Activated CD8-positive, alpha-beta memory T cell treated with anti-CD3 and anti-CD28 coated beads, Interleukin-2, amount 10 ng/mL, durations not matched to agents 7 days and 5 days (primary cell): ENCODE data around the gene PCDHGC5. TPM values are rescaled to one million over a fixed set of nuclear protein-coding genes. Genes with fewer than 3 reads are reported as not detected.

Source experiments
- ATAC-seq: fragments of 150-1000 bp; cut with Tn5 transposase; one replicate; pipeline ENCODE4 v1.10.0; 2021; ENCODE audit warnings: moderate library complexity
- CTCF ChIA-PET: fragments of 350-600 bp; sonication (Branson Sonifier 250); formaldehyde crosslinking; loops from one replicate; lab custom pipeline; 2021; ENCODE audit warnings: antibody characterized with exemption; lab: Charles Lee
- DNase-seq: peaks from one replicate; pipeline ENCODE4 v3.0.0-alpha.2; 2020
- H3K27ac Mint-ChIP-seq: one replicate; pipeline ENCODE4 v1.8.0; 2021; ENCODE audit warnings: mild to moderate bottlenecking, mixed read lengths
- H3K27me3 Mint-ChIP-seq: one replicate; pipeline ENCODE4 v1.8.0; 2021; ENCODE audit warnings: mixed read lengths
- H3K36me3 Mint-ChIP-seq: one replicate; pipeline ENCODE4 v1.8.0; 2021; ENCODE audit warnings: mild to moderate bottlenecking, mixed read lengths
- H3K4me1 Mint-ChIP-seq: one replicate; pipeline ENCODE4 v1.8.0; 2021; ENCODE audit warnings: mixed read lengths
- H3K4me3 Mint-ChIP-seq: one replicate; pipeline ENCODE4 v1.8.0; 2021; ENCODE audit warnings: mild to moderate bottlenecking, moderate library complexity, mixed read lengths
- H3K9me3 Mint-ChIP-seq: one replicate; pipeline ENCODE4 v1.8.0; 2022; ENCODE audit warnings: low read depth, mixed read lengths
- total RNA-seq, 2 experiments: library from RNA; stranded (reverse); gene quantifications; one replicate each; pipeline ENCODE4 v1.2.3, GENCODE V29; 2021

The PCDHGC5 gene
- total RNA-seq, 2 experiments from 2014 or later: not detected

DNA sequence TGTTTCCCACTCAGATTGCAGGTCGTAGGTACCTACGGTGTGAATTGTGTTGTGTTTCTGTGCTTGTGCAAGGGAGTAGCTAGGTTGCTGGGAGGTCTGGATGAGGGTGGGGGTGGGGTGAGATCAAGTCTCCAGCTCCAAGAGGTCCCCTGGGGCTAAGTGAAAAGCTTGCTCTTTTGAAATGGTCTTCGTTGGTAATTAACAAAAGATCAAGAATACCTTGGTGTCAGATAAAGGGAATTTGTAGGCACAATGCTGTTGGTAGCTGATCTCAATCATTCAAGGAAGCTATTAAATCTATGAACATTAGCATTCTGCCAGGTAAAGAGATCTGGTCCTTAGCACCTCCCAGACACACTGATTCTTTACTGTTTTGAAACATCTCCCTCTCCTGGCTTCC lies 5.0 kb upstream of the PCDHGC5 start:
- no peak overlapping the region for H3K4me3 Mint-ChIP-seq
- no peaks in the 10 kb centered on the region for H3K36me3 Mint-ChIP-seq
- no peak overlapping the region for H3K27ac Mint-ChIP-seq
- CTCF ChIA-PET: interaction anchor here (0.8 to 1.1 kb wide), 2 partner anchors 29 to 54 kb away, joined by 3 read pairs; partner anchors contain the start of gene PCDHGA12
- H3K27me3 Mint-ChIP-seq: peaks cover 77% of the 10 kb centered on the region
- H3K9me3 Mint-ChIP-seq: no peaks in the 10 kb centered on the region
- ATAC-seq: no peak
- no peaks in the 10 kb centered on the region for H3K4me1 Mint-ChIP-seq
- no peak for DNase-seq

GRCh38 chr5:141484310-141484640 lies 4.6 kb upstream of the PCDHGC5 start:
- DNase-seq (no peak), ATAC-seq (no peak)
- CTCF ChIA-PET: interaction anchor here (0.8 to 1.1 kb wide), 2 partner anchors 28 to 54 kb away, joined by 3 read pairs; partner anchors contain the start of gene PCDHGA12
- H3K9me3 Mint-ChIP-seq: no peaks in the 10 kb centered on the region
- H3K27me3 Mint-ChIP-seq: peaks cover 79% of the 10 kb centered on the region
- H3K36me3 Mint-ChIP-seq: no peaks in the 10 kb centered on the region
- H3K27ac Mint-ChIP-seq: no peak overlapping the region
- H3K4me3 Mint-ChIP-seq: no peak overlapping the region
- no peaks in the 10 kb centered on the region for H3K4me1 Mint-ChIP-seq

DNA sequence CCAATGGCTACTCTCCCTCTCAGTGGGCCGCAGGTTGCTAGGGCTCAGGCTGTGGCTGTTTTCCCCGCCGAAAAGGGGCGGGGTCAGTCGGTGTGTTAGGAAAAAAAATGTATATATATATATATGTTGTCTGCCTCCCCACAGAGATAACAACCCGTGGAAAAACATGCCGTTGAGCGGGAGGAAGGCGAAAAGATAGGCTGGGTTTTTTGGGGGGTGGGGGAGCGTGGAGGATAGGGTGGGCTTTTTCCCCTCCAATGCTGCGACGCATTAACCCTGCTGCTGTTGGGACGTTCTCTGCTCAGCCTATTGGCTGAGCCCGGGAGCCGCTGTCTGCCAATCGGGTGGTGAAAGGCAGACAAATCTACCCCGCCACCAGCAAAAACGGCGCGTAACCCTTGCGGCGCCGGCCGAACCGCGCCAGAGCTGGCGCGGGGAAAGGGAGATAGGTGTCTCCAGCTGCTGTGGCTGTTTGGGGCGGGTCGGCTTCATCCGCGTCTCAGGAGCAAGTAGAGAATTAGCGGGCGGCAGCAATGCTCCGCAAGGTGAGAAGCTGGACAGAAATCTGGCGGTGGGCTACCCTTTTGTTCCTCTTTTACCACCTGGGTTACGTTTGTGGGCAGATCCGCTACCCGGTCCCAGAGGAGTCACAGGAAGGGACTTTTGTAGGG lies 4.1 kb upstream of the PCDHGC5 start, which contains the start of gene PCDHGC4:
Gene PCDHGC4, plus strand, starts transcription at position 390 of the 671 bp plus-strand sequence. Its CDS starts 144 bp downstream, at position 534.
- no peak within 1 kb of the TSS for H3K27ac Mint-ChIP-seq
- no peaks in the 10 kb centered on the region for H3K36me3 Mint-ChIP-seq
- no peaks in the 10 kb centered on the region for H3K9me3 Mint-ChIP-seq
- H3K27me3 Mint-ChIP-seq: peaks cover 76% of the 10 kb centered on the region
- ATAC-seq (no peak), DNase-seq (no peak)
- no peaks in the 10 kb centered on the region for H3K4me1 Mint-ChIP-seq
- CTCF ChIA-PET: interaction anchor here (0.6 to 1.1 kb wide), 3 partner anchors 27 to 240 kb away, joined by 3 read pairs; partner anchors contain the start of gene PCDHGA12
- H3K4me3 Mint-ChIP-seq: no peak within 1 kb of the TSS

DNA sequence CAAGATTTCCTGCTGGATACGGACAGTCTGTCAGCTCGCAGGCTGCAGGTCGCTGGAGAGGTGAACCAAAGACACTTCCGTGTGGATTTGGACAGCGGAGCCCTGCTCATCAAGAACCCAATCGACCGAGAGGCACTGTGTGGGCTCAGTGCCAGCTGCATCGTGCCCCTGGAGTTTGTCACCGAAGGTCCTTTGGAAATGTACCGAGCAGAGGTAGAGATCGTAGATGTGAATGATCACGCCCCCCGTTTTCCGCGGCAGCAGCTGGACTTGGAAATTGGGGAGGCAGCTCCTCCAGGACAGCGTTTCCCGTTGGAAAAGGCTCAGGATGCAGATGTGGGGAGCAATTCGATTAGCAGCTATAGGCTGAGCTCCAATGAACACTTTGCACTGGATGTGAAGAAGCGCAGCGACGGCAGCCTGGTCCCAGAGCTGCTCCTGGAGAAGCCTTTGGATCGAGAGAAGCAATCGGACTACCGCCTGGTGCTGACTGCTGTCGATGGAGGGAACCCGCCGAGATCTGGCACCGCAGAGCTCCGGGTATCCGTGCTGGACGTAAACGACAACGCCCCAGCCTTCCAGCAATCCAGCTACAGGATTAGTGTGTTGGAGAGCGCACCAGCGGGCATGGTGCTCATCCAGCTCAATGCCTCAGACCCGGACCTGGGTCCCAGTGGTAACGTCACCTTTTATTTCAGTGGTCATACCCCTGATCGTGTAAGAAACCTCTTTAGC lies 3.4 kb upstream of the PCDHGC5 start:
- H3K4me1 Mint-ChIP-seq: no peaks in the 10 kb centered on the region
- no peak overlapping the region for H3K4me3 Mint-ChIP-seq
- CTCF ChIA-PET: interaction anchor here (0.6 to 0.8 kb wide), 2 partner anchors 26 to 241 kb away, joined by 3 read pairs; no protein-coding TSS in a partner anchor

GRCh38 chr5:141486091-141486490 lies 2.8 kb upstream of the PCDHGC5 start:
- DNase-seq: no peak
- Mint-ChIP-seq H3K4me3 (no peak overlapping the region), H3K27ac (no peak overlapping the region), H3K27me3 (peaks cover 78% of the 10 kb centered on the region), H3K9me3 (no peaks in the 10 kb centered on the region), H3K4me1 (no peaks in the 10 kb centered on the region), H3K36me3 (no peaks in the 10 kb centered on the region)
- ATAC-seq: no peak
- CTCF ChIA-PET: no interaction called here

More for the DNA sequence above, 3.4 kb upstream of the PCDHGC5 start:
- peaks cover 78% of the 10 kb centered on the region for H3K27me3 Mint-ChIP-seq
- no peaks in the 10 kb centered on the region for H3K36me3 Mint-ChIP-seq
- DNase-seq: no peak
- H3K9me3 Mint-ChIP-seq: no peaks in the 10 kb centered on the region
- no peak overlapping the region for H3K27ac Mint-ChIP-seq
- ATAC-seq: no peak

- Mint-ChIP-seq H3K27me3 (peaks cover 84% of the 10 kb centered on the region), H3K36me3 (peaks cover 2% of the 10 kb centered on the region), H3K4me3 (no peak overlapping the region), H3K9me3 (no peaks in the 10 kb centered on the region), H3K27ac (no peak overlapping the region), H3K4me1 (peaks cover 2% of the 10 kb centered on the region)
- DNase-seq (no peak), ATAC-seq (no peak)
- CTCF ChIA-PET: no interaction called here
These were observed 1.8 kb upstream of the PCDHGC5 start for GRCh38 chr5:141487131-141487530.

GRCh38 chr5:141489841-141490240 lies 960 bp downstream of the PCDHGC5 start:
- no peak overlapping the region for H3K4me3 Mint-ChIP-seq
- H3K4me1 Mint-ChIP-seq: peaks cover 3% of the 10 kb centered on the region
- ATAC-seq: no peak
- CTCF ChIA-PET: no interaction called here
- peaks cover 85% of the 10 kb centered on the region for H3K27me3 Mint-ChIP-seq
- DNase-seq: no peak
- H3K36me3 Mint-ChIP-seq: peaks cover 2% of the 10 kb centered on the region
- no peak overlapping the region for H3K27ac Mint-ChIP-seq
- no peaks in the 10 kb centered on the region for H3K9me3 Mint-ChIP-seq

- Mint-ChIP-seq H3K27ac (no peak overlapping the region), H3K9me3 (no peaks in the 10 kb centered on the region), H3K4me3 (no peak overlapping the region), H3K36me3 (peaks cover 2% of the 10 kb centered on the region), H3K4me1 (peaks cover 3% of the 10 kb centered on the region), H3K27me3 (peaks cover 85% of the 10 kb centered on the region)
- CTCF ChIA-PET: no interaction called here
- ATAC-seq (no peak), DNase-seq (no peak)
These were observed 1.4 kb downstream of the PCDHGC5 start for GRCh38 chr5:141490271-141490670.

GRCh38 chr5:141490771-141491170 lies 1.9 kb downstream of the PCDHGC5 start:
- Mint-ChIP-seq H3K4me3 (no peak overlapping the region), H3K4me1 (peaks cover 3% of the 10 kb centered on the region), H3K27me3 (peaks cover 85% of the 10 kb centered on the region), H3K9me3 (no peaks in the 10 kb centered on the region), H3K36me3 (peaks cover 2% of the 10 kb centered on the region), H3K27ac (no peak overlapping the region)
- CTCF ChIA-PET: no interaction called here
- ATAC-seq: no peak
- DNase-seq: no peak

DNA sequence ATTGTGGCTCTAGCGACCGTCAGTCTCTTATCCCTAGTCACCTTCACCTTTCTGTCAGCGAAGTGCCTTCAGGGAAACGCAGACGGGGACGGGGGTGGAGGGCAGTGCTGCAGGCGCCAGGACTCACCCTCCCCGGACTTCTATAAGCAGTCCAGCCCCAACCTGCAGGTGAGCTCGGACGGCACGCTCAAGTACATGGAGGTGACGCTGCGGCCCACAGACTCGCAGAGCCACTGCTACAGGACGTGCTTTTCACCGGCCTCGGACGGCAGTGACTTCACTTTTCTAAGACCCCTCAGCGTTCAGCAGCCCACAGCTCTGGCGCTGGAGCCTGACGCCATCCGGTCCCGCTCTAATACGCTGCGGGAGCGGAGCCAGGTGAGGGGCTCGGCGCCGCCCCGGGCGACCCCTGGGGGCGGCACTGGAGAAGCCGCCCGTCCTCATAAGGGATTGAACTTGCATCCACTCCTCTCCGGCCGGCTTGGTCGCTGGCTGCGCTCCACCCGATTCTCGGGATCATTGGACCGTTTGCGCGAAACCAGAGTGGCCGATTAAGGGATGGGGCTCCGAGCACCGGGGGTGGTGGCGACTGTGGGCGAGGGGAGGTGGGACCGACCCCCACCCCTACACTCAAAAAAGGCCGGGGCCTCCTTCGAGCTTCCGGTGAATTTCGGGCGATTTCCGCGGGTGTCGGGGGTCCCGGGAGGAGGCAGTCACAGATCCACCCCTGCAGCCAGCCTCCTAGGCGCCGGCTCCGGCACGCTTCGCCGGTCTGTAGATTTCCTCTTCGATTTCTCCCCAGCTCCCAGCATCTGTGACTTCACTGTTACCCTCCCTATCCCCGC lies 2.7 kb downstream of the PCDHGC5 start:
- no peak for ATAC-seq
- no peaks in the 10 kb centered on the region for H3K9me3 Mint-ChIP-seq
- H3K27ac Mint-ChIP-seq: no peak overlapping the region
- no peak overlapping the region for H3K4me3 Mint-ChIP-seq
- peaks cover 2% of the 10 kb centered on the region for H3K36me3 Mint-ChIP-seq
- H3K4me1 Mint-ChIP-seq: peaks cover 3% of the 10 kb centered on the region
- no peak for DNase-seq
- CTCF ChIA-PET: no interaction called here
- H3K27me3 Mint-ChIP-seq: peaks cover 85% of the 10 kb centered on the region

DNA sequence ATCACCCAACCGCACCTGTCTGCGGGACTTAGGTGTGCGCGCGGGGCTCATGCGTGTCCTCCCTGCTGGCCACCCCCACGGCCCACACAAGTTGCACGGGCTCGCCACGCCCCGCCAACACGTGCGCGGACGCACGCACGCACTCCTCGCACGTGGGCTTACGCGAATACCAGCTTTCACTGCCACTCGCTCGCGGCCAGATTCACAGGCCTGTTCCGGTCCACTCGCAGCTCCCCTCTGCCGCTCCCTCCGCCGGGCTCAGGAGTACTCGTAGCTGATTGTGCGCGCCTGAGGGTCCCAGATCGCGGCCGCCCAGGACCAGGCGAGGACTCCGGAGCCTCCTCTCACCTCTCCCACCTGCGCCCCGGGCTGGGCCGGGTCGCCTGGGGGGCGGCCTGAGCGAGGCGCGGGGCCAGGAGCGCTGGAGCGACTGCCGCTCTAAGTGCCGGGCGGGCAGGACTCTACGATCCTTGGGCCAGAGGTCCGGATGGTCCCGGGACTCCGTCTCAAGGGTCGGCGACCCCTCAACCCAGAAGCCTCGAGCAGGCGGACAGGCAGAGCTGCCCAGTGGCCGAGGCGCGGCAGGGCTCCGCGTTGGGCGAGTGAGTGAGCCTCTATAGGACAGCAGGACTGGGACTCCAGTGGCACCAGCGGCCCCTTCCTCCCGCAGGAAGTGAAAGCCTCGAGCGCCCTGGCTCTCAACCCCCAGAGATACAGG lies 3.4 kb downstream of the PCDHGC5 start:
- peaks cover 81% of the 10 kb centered on the region for H3K27me3 Mint-ChIP-seq
- no peak overlapping the region for H3K4me3 Mint-ChIP-seq
- H3K4me1 Mint-ChIP-seq: peaks cover 3% of the 10 kb centered on the region
- H3K27ac Mint-ChIP-seq: no peak overlapping the region
- CTCF ChIA-PET: interaction anchor here (0.7 to 1.6 kb wide), 3 partner anchors 17 to 21 kb away, joined by 3 to 4 read pairs (median 3); partner anchors contain the start of gene PCDHGC3
- ATAC-seq: no peak
- DNase-seq: no peak
- H3K9me3 Mint-ChIP-seq: no peaks in the 10 kb centered on the region
- H3K36me3 Mint-ChIP-seq: peaks cover 2% of the 10 kb centered on the region

GRCh38 chr5:141493500-141494422 lies 4.9 kb downstream of the PCDHGC5 start:
- ATAC-seq (no peak), DNase-seq (no peak)
- Mint-ChIP-seq H3K27me3 (peaks cover 80% of the 10 kb centered on the region), H3K9me3 (no peaks in the 10 kb centered on the region), H3K36me3 (peaks cover 2% of the 10 kb centered on the region), H3K4me3 (no peak overlapping the region), H3K27ac (no peak overlapping the region), H3K4me1 (peaks cover 3% of the 10 kb centered on the region)
- CTCF ChIA-PET: interaction anchor here (1.2 to 1.6 kb wide), 3 partner anchors 16 to 73 kb away, joined by 3 to 4 read pairs (median 4); partner anchors contain the start of genes PCDHGA11 and PCDHGC3
